ENCODE measurements around the gene ID1. TPM values are rescaled to one million over a fixed set of nuclear protein-coding genes. Genes with fewer than 3 reads are reported as not detected.

ID1 gene
- total and polyA plus RNA-seq, 2 of the 13 experiments (the other 11 are each of a cell fraction or from before 2014, with no cell fraction given) = 320 to 419 TPM

GRCh38 chr20:31569163-31570020, 35.7 kb upstream of the ID1 start (continued):
- TF ChIP-seq GABPA (IDR thresholded peaks at IDR 0.05; ENCODE audit: low read depth, low read length) (no peak), GABPA (CRISPR knock-in tag; IDR thresholded peaks at IDR 0.05; ENCODE audit: low read depth) (no peak), ZNF576 (CRISPR knock-in tag; IDR thresholded peaks at IDR 0.05) (no peak), FOXO1 (CRISPR knock-in tag; IDR thresholded peaks at IDR 0.05) (no peak; the same call in 1 of the 2 replicates), BRF2 (CRISPR knock-in tag; IDR thresholded peaks at IDR 0.05) (no peak), POLR2AphosphoS2 (IDR thresholded peaks at IDR 0.05; ENCODE audit: low read depth, low read length) (no peak), ARID4A (CRISPR knock-in tag; IDR thresholded peaks at IDR 0.05; ENCODE audit: borderline replicate concordance) (no peak; the same call in 1 of the 2 replicates), FOXP4 (CRISPR knock-in tag; IDR thresholded peaks at IDR 0.05) (peak; percentile 38; the same call in 1 of the 2 replicates), AGO1 (IDR thresholded peaks at IDR 0.05; ENCODE audit: low read depth, low read length, poor library complexity, severe bottlenecking) (no peak), NFAT5 (CRISPR knock-in tag; IDR thresholded peaks at IDR 0.05) (peak; percentile 53; the same call in 1 of the 2 replicates), HOXA7 (CRISPR knock-in tag; IDR thresholded peaks at IDR 0.05) (no peak), GATA4 (IDR thresholded peaks at IDR 0.05; ENCODE audit: borderline replicate concordance, low read depth) (no peak)

Measured in HepG2 (cell line).